Measurements from ENCODE around the gene MC4R.

The MC4R gene

DNA sequence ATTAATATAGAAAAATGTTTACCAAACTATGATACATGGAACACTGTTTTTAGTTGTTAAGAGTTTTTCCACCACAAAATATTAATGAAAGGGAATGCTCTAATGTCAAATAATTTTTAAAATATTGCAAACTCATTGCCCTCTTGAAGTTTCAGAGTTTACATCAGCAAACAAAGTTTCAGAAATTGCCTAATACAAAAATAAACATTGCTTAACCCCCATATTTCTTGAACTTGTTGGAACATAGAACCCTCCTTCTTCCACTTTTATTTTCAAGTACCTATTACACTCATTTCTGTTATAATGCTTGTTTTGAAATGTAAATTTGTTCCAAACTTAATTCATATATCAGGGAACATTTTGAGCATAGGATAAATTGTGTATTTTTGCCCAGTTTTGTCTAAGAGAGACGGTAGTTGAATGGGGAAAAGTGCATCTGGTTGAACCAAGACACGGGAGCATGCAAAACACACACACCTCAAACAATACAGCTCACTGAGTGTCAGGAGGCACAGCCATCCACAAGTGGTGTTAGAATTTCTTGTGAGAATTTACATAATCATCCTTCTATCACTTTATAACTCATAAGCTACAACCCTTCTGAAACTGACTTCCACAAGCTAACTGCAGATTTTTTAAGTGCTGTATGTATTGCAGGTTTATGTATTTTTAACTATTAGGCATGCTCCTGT, 5.3 kb upstream of the MC4R start:
- peak; percentile 44 for DNase-seq (ENCODE audit: low read depth)
- TF ChIP-seq, protein P1, sequence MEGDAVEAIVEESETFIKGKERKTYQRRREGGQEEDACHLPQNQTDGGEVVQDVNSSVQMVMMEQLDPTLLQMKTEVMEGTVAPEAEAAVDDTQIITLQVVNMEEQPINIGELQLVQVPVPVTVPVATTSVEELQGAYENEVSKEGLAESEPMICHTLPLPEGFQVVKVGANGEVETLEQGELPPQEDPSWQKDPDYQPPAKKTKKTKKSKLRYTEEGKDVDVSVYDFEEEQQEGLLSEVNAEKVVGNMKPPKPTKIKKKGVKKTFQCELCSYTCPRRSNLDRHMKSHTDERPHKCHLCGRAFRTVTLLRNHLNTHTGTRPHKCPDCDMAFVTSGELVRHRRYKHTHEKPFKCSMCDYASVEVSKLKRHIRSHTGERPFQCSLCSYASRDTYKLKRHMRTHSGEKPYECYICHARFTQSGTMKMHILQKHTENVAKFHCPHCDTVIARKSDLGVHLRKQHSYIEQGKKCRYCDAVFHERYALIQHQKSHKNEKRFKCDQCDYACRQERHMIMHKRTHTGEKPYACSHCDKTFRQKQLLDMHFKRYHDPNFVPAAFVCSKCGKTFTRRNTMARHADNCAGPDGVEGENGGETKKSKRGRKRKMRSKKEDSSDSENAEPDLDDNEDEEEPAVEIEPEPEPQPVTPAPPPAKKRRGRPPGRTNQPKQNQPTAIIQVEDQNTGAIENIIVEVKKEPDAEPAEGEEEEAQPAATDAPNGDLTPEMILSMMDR (conservative IDR thresholded peaks at IDR 0.05; ENCODE audit: low read depth, low read length) = no peak

GRCh38 chr18:60372132-60372531, 443 bp downstream of the MC4R start:
- H3K4me3 ChIP-seq (ENCODE audit: low read depth, low read length) = peak overlapping the region; percentile 4
- TF ChIP-seq, protein P1 (conservative IDR thresholded peaks at IDR 0.05; ENCODE audit: low read depth, low read length) = no peak
- no peak for DNase-seq (ENCODE audit: low read depth)

More for the DNA sequence above, 5.3 kb upstream of the MC4R start:
- no peak overlapping the region for H3K4me3 ChIP-seq (ENCODE audit: low read depth, low read length)

DNA sequence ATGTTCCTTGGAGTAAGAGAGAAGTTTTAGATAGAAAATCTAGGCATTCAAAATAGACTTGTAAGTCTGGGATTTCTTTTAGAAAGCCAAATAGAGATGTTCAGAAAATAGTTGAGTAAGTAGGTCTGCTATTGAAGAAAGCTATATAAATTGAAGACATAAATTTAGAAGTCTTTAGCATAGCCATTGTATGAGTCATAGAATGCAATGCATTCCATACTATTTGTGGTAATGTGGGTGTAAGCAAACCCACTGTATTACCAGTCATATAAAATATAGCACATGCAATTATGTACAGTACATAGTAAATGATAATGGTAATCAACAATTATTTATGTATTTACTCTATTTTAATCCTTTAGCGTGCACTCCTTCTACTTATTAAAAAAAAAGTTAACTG, 14.1 kb downstream of the MC4R start:
- peak; percentile 65 for DNase-seq (ENCODE audit: low read depth)
- TF ChIP-seq, protein P1 (conservative IDR thresholded peaks at IDR 0.05; ENCODE audit: low read depth, low read length) = no peak
- H3K4me3 ChIP-seq (ENCODE audit: low read depth, low read length) = no peak overlapping the region

DNA sequence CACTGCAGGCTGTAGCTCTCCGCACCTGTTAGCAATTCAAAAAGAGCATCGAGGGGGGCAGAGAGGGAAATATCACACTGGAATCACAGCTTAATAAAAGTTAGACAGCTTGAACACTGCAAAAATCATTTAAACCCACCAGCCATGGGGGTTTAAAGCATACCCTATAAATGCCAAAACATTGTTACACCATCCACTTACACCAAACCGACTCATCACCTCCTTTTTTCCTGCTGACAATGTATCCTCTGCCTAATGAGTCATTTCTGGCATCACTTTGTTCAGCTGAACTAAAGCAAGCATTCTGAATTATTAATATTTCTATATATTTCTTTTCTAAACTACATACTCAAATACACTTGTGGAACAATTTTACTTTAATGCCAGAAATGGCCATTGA, 21.6 kb downstream of the MC4R start:
- peak; percentile 8 for DNase-seq (ENCODE audit: low read depth)
- TF ChIP-seq, protein P1 (conservative IDR thresholded peaks at IDR 0.05; ENCODE audit: low read depth, low read length) = no peak

GRCh38 chr18:60350150-60350549, 22.4 kb downstream of the MC4R start:
- no peak for DNase-seq (ENCODE audit: low read depth)
- H3K4me3 ChIP-seq (ENCODE audit: low read depth, low read length) = no peak overlapping the region
- TF ChIP-seq, protein P1 (conservative IDR thresholded peaks at IDR 0.05; ENCODE audit: low read depth, low read length) = no peak

More for the DNA sequence above, 21.6 kb downstream of the MC4R start:
- no peak overlapping the region for H3K4me3 ChIP-seq (ENCODE audit: low read depth, low read length)

DNA sequence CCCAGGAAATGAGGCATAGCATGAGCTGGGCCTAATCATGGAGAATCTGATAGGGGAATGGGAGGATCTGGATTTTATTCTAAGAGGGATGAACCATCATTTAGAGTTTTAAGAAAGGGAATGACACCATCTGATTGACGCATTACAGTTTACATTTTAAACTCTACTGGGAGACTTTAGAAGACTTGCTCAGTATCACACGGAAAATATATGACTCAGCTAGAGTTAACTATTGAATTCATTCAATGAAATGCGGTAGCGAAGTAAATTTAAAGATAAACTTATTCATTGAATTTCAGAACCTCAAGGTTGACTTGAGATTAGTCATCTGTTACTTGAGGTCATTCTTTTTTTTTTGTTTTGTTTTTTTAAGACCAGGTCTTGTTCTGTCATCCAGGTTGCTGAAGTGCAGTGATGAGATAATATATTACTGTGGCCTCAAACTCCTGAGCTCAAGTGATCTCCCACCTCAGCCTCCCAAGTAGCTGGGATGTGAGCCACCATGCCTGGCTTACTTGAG, 25.0 kb downstream of the MC4R start:
- no peak for DNase-seq (ENCODE audit: low read depth)
- TF ChIP-seq, protein P1 (conservative IDR thresholded peaks at IDR 0.05; ENCODE audit: low read depth, low read length) = no peak
- no peak overlapping the region for H3K4me3 ChIP-seq (ENCODE audit: low read depth, low read length)

GRCh38 chr18:60339018-60339417, 33.6 kb downstream of the MC4R start:
- TF ChIP-seq, protein P1 (conservative IDR thresholded peaks at IDR 0.05; ENCODE audit: low read depth, low read length) = no peak
- DNase-seq (ENCODE audit: low read depth) = no peak

More at GRCh38 chr18:60339018-60339417, 33.6 kb downstream of the MC4R start:
- no peak overlapping the region for H3K4me3 ChIP-seq (ENCODE audit: low read depth, low read length)

All from choroid plexus epithelial cell (primary cell).